WTC11 (cell line): Measurements from ENCODE around the gene DCLK1. TPM values are rescaled to one million over a fixed set of nuclear protein-coding genes. Genes with fewer than 3 reads are reported as not detected.

ENCODE experiments used
- ATF3 ChIP-seq: sonication (generic); formaldehyde crosslinking; conservative IDR thresholded peaks from 2 replicates; pipeline ENCODE4 v1.8.1; 2022; ENCODE audit warnings: mild to moderate bottlenecking, missing genetic modification reagents
- CBFB ChIP-seq: sonication (generic); formaldehyde crosslinking; IDR thresholded peaks from 2 replicates; pipeline ENCODE4 v1.8.1; 2022; ENCODE audit warnings: mild to moderate bottlenecking, low read depth, missing genetic modification reagents
- CDX4 ChIP-seq: fragments of 250-450 bp; sonication (Bioruptor Pico); IDR thresholded peaks from 2 replicates; pipeline ENCODE4 v1.9.0; 2021; ENCODE audit warnings: moderate library complexity, mild to moderate bottlenecking, inconsistent platforms, borderline replicate concordance
- ETV6 ChIP-seq: sonication (generic); formaldehyde crosslinking; IDR thresholded peaks from 2 replicates; pipeline ENCODE4 v1.8.1; 2022; ENCODE audit warnings: mild to moderate bottlenecking, missing genetic modification reagents
- FOXJ3 ChIP-seq: sonication (generic); formaldehyde crosslinking; IDR thresholded peaks from 2 replicates; pipeline ENCODE4 v1.9.0; 2021; ENCODE audit warnings: missing genetic modification reagents, mild to moderate bottlenecking, borderline replicate concordance
- FOXP1 ChIP-seq: sonication (generic); formaldehyde crosslinking; IDR thresholded peaks from 2 replicates; pipeline ENCODE4 v1.8.0; 2022; ENCODE audit warnings: missing genetic modification reagents, mild to moderate bottlenecking, moderate library complexity, borderline replicate concordance
- KAT7 ChIP-seq: sonication (generic); formaldehyde crosslinking; IDR thresholded peaks from 2 replicates; pipeline ENCODE4 v1.8.1; 2023; ENCODE audit warnings: missing genetic modification reagents, mild to moderate bottlenecking, borderline replicate concordance
- MLX ChIP-seq: sonication (generic); formaldehyde crosslinking; IDR thresholded peaks from 2 replicates; pipeline ENCODE4 v1.8.1; 2023; ENCODE audit warnings: mild to moderate bottlenecking, missing genetic modification reagents, moderate library complexity
- MYBL2 ChIP-seq: sonication (generic); formaldehyde crosslinking; IDR thresholded peaks from 2 replicates; pipeline ENCODE4 v1.8.1; 2023; ENCODE audit warnings: mild to moderate bottlenecking, moderate library complexity, missing genetic modification reagents
- NFATC4 ChIP-seq: fragments of 250-450 bp; sonication (Bioruptor Pico); IDR thresholded peaks from 2 replicates; pipeline ENCODE4 v1.9.0; 2021; ENCODE audit warnings: mild to moderate bottlenecking
- NFE2L1 ChIP-seq: sonication (generic); formaldehyde crosslinking; IDR thresholded peaks from 2 replicates; pipeline ENCODE4 v1.8.1; 2023; ENCODE audit warnings: missing genetic modification reagents
- NR1H2 ChIP-seq: sonication (generic); formaldehyde crosslinking; IDR thresholded peaks from 2 replicates; pipeline ENCODE4 v1.9.0; 2021; ENCODE audit warnings: mild to moderate bottlenecking, moderate library complexity, missing genetic modification reagents
- RELA ChIP-seq: sonication (generic); formaldehyde crosslinking; IDR thresholded peaks from 2 replicates; pipeline ENCODE4 v1.8.1; 2022; ENCODE audit warnings: missing genetic modification reagents, mild to moderate bottlenecking, borderline replicate concordance
- SMAD4 ChIP-seq: sonication (generic); formaldehyde crosslinking; IDR thresholded peaks from 2 replicates; pipeline ENCODE4 v1.8.0; 2022; ENCODE audit warnings: mild to moderate bottlenecking, missing genetic modification reagents
- TCF7 ChIP-seq: sonication (generic); formaldehyde crosslinking; IDR thresholded peaks from 2 replicates; pipeline ENCODE4 v1.8.0; 2022; ENCODE audit warnings: mild to moderate bottlenecking, low read depth, missing genetic modification reagents, moderate library complexity
- USF1 ChIP-seq: sonication (generic); formaldehyde crosslinking; IDR thresholded peaks from 2 replicates; pipeline ENCODE4 v1.8.0; 2022; ENCODE audit warnings: mild to moderate bottlenecking, missing genetic modification reagents
- ZNF121 ChIP-seq: sonication (generic); formaldehyde crosslinking; IDR thresholded peaks from 2 replicates; pipeline ENCODE4 v1.8.0; 2023; ENCODE audit warnings: missing genetic modification reagents
- ZNF219 ChIP-seq: sonication (generic); formaldehyde crosslinking; IDR thresholded peaks from 2 replicates; pipeline ENCODE4 v1.8.0; 2023; ENCODE audit warnings: missing genetic modification reagents, mild to moderate bottlenecking, borderline replicate concordance
- ZNF232 ChIP-seq: sonication (generic); formaldehyde crosslinking; IDR thresholded peaks from 2 replicates; pipeline ENCODE4 v1.8.0; 2022; ENCODE audit warnings: mild to moderate bottlenecking, missing genetic modification reagents
- ZNF317 ChIP-seq: sonication (generic); formaldehyde crosslinking; IDR thresholded peaks from 2 replicates; pipeline ENCODE4 v1.8.1; 2023; ENCODE audit warnings: low read depth, mild to moderate bottlenecking, moderate library complexity, missing genetic modification reagents, borderline replicate concordance
- ZNF396 ChIP-seq: fragments of 250-450 bp; sonication (Bioruptor Pico); IDR thresholded peaks from 2 replicates; pipeline ENCODE4 v1.8.0; 2021; ENCODE audit warnings: mild to moderate bottlenecking, moderate library complexity, borderline replicate concordance
- ZNF423 ChIP-seq: fragments of 250-450 bp; sonication (Bioruptor Pico); IDR thresholded peaks from 2 replicates; pipeline ENCODE4 v2.1.2; 2022; ENCODE audit warnings: mild to moderate bottlenecking, moderate library complexity
- total RNA-seq: library from RNA; stranded (reverse); gene quantifications from 3 replicates; pipeline ENCODE4 v1.2.3, GENCODE V29; 2021
- TF ChIP-seq, protein P1 (sequence below): sonication (generic); formaldehyde crosslinking; IDR thresholded peaks from 2 replicates; pipeline ENCODE4 v1.8.0; 2022; ENCODE audit warnings: missing genetic modification reagents
- TF ChIP-seq, protein P2 (sequence below): sonication (generic); formaldehyde crosslinking; IDR thresholded peaks from 2 replicates; pipeline ENCODE4 v1.8.0; 2022; ENCODE audit warnings: mild to moderate bottlenecking, missing genetic modification reagents
- TF ChIP-seq, protein P3 (sequence below): fragments of 250-450 bp; sonication (Bioruptor Pico); IDR thresholded peaks from 2 replicates; pipeline ENCODE4 v1.9.0; 2021; ENCODE audit warnings: mild to moderate bottlenecking
- TF ChIP-seq, protein P4 (sequence below): sonication (generic); formaldehyde crosslinking; IDR thresholded peaks from 2 replicates; pipeline ENCODE4 v1.8.0; 2023; ENCODE audit warnings: missing genetic modification reagents
- TF ChIP-seq, protein P5 (sequence below): fragments of 200-600 bp; IDR thresholded peaks from 2 replicates; pipeline ENCODE4 v1.8.0; 2022; ENCODE audit warnings: antibody characterized with exemption

DCLK1 gene
- total RNA-seq, 1 experiment from 2014 or later: 18.5 TPM

- TF ChIP-seq CDX4 (no peak), CBFB (no peak), FOXJ3 (CRISPR knock-in tag) (no peak), NFATC4 (no peak), ZNF396 (CRISPR knock-in tag) (no peak), RELA (CRISPR knock-in tag) (no peak), NFE2L1 (CRISPR knock-in tag) (peak; percentile 82), ZNF232 (CRISPR knock-in tag) (no peak), FOXP1 (peak; percentile 68; the same call in 1 of the 2 replicates), KAT7 (CRISPR knock-in tag) (no peak), ZNF219 (CRISPR knock-in tag) (no peak), ETV6 (no peak), ATF3 (CRISPR knock-in tag) (no peak), NR1H2 (CRISPR knock-in tag) (no peak), TCF7 (CRISPR knock-in tag) (no peak), MLX (CRISPR knock-in tag) (no peak), ZNF121 (no peak), MYBL2 (CRISPR knock-in tag) (no peak), SMAD4 (CRISPR knock-in tag) (no peak), ZNF317 (CRISPR knock-in tag) (no peak), USF1 (no peak), ZNF423 (CRISPR knock-in tag) (peak; percentile 81)
- TF ChIP-seq, protein P1, sequence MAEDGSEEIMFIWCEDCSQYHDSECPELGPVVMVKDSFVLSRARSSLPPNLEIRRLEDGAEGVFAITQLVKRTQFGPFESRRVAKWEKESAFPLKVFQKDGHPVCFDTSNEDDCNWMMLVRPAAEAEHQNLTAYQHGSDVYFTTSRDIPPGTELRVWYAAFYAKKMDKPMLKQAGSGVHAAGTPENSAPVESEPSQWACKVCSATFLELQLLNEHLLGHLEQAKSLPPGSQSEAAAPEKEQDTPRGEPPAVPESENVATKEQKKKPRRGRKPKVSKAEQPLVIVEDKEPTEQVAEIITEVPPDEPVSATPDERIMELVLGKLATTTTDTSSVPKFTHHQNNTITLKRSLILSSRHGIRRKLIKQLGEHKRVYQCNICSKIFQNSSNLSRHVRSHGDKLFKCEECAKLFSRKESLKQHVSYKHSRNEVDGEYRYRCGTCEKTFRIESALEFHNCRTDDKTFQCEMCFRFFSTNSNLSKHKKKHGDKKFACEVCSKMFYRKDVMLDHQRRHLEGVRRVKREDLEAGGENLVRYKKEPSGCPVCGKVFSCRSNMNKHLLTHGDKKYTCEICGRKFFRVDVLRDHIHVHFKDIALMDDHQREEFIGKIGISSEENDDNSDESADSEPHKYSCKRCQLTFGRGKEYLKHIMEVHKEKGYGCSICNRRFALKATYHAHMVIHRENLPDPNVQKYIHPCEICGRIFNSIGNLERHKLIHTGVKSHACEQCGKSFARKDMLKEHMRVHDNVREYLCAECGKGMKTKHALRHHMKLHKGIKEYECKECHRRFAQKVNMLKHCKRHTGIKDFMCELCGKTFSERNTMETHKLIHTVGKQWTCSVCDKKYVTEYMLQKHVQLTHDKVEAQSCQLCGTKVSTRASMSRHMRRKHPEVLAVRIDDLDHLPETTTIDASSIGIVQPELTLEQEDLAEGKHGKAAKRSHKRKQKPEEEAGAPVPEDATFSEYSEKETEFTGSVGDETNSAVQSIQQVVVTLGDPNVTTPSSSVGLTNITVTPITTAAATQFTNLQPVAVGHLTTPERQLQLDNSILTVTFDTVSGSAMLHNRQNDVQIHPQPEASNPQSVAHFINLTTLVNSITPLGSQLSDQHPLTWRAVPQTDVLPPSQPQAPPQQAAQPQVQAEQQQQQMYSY (CRISPR knock-in tag): no peak
- TF ChIP-seq, protein P2, sequence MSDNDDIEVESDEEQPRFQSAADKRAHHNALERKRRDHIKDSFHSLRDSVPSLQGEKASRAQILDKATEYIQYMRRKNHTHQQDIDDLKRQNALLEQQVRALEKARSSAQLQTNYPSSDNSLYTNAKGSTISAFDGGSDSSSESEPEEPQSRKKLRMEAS (CRISPR knock-in tag): peak; percentile 73
- TF ChIP-seq, protein P3, sequence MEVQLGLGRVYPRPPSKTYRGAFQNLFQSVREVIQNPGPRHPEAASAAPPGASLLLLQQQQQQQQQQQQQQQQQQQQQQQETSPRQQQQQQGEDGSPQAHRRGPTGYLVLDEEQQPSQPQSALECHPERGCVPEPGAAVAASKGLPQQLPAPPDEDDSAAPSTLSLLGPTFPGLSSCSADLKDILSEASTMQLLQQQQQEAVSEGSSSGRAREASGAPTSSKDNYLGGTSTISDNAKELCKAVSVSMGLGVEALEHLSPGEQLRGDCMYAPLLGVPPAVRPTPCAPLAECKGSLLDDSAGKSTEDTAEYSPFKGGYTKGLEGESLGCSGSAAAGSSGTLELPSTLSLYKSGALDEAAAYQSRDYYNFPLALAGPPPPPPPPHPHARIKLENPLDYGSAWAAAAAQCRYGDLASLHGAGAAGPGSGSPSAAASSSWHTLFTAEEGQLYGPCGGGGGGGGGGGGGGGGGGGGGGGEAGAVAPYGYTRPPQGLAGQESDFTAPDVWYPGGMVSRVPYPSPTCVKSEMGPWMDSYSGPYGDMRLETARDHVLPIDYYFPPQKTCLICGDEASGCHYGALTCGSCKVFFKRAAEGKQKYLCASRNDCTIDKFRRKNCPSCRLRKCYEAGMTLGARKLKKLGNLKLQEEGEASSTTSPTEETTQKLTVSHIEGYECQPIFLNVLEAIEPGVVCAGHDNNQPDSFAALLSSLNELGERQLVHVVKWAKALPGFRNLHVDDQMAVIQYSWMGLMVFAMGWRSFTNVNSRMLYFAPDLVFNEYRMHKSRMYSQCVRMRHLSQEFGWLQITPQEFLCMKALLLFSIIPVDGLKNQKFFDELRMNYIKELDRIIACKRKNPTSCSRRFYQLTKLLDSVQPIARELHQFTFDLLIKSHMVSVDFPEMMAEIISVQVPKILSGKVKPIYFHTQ (CRISPR knock-in tag): no peak
- TF ChIP-seq, protein P4, sequence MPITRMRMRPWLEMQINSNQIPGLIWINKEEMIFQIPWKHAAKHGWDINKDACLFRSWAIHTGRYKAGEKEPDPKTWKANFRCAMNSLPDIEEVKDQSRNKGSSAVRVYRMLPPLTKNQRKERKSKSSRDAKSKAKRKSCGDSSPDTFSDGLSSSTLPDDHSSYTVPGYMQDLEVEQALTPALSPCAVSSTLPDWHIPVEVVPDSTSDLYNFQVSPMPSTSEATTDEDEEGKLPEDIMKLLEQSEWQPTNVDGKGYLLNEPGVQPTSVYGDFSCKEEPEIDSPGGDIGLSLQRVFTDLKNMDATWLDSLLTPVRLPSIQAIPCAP: no peak
- TF ChIP-seq, protein P5, sequence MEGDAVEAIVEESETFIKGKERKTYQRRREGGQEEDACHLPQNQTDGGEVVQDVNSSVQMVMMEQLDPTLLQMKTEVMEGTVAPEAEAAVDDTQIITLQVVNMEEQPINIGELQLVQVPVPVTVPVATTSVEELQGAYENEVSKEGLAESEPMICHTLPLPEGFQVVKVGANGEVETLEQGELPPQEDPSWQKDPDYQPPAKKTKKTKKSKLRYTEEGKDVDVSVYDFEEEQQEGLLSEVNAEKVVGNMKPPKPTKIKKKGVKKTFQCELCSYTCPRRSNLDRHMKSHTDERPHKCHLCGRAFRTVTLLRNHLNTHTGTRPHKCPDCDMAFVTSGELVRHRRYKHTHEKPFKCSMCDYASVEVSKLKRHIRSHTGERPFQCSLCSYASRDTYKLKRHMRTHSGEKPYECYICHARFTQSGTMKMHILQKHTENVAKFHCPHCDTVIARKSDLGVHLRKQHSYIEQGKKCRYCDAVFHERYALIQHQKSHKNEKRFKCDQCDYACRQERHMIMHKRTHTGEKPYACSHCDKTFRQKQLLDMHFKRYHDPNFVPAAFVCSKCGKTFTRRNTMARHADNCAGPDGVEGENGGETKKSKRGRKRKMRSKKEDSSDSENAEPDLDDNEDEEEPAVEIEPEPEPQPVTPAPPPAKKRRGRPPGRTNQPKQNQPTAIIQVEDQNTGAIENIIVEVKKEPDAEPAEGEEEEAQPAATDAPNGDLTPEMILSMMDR: no peak
These were observed 143.3 kb downstream of the DCLK1 start (continued) for GRCh38 chr13:35987572-35988513.
